Measurements from ENCODE around the gene FBLN1.

DNA sequence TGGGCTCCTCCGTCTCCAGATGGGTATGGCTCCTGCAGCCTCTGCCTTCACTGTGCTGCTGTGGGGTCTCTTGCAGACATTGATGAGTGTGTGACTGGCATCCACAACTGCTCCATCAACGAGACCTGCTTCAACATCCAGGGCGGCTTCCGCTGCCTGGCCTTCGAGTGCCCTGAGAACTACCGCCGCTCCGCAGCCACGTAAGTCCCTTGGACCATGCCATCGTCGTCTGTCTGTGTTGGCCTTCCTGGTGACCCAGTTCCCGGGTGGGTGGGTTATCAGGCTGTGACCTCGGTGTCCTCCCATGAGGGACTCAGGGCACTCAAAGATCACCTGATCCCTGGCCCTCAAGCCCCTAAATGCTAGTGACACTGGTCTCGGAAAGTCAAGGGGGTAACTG, 47.7 kb downstream of the FBLN1 start:
- no peak for TF ChIP-seq ZFP30 (CRISPR knock-in tag; IDR thresholded peaks at IDR 0.05)
- no peak for TF ChIP-seq PPARA (CRISPR knock-in tag; IDR thresholded peaks at IDR 0.05; ENCODE audit: borderline replicate concordance)
- TF ChIP-seq, protein P1, sequence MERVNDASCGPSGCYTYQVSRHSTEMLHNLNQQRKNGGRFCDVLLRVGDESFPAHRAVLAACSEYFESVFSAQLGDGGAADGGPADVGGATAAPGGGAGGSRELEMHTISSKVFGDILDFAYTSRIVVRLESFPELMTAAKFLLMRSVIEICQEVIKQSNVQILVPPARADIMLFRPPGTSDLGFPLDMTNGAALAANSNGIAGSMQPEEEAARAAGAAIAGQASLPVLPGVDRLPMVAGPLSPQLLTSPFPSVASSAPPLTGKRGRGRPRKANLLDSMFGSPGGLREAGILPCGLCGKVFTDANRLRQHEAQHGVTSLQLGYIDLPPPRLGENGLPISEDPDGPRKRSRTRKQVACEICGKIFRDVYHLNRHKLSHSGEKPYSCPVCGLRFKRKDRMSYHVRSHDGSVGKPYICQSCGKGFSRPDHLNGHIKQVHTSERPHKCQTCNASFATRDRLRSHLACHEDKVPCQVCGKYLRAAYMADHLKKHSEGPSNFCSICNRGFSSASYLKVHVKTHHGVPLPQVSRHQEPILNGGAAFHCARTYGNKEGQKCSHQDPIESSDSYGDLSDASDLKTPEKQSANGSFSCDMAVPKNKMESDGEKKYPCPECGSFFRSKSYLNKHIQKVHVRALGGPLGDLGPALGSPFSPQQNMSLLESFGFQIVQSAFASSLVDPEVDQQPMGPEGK (CRISPR knock-in tag; IDR thresholded peaks at IDR 0.05; ENCODE audit: borderline replicate concordance): no peak
